Liver (tissue), 9 donors: ENCODE measurements around the gene CCDC136. TPM values are rescaled to one million over a fixed set of nuclear protein-coding genes. Genes with fewer than 3 reads are reported as not detected.

ENCODE experiments used
- DNase-seq: peaks from one replicate; pipeline ENCODE4 v3.0.0-alpha.2; 2017; ENCODE audit warnings: low spot score
- H3K27ac ChIP-seq, 2 donors: one replicate each; pipeline ENCODE4 v1.7.0; 2013; ENCODE audit warnings: inconsistent platforms in 2 of 2, low read length in 2 of 2, control low read depth in 1 of 2, low read depth in 1 of 2, mild to moderate bottlenecking in 1 of 2
- H3K27me3 ChIP-seq, 4 donors: one replicate each; pipeline versions ENCODE4 v1.6.1 to v1.7.0; 2013; ENCODE audit warnings: low read length in 3 of 4, inconsistent platforms in 1 of 4, mild to moderate bottlenecking in 1 of 4, moderate library complexity in 1 of 4; ENCODE audit not compliant: control insufficient read depth in 4 of 4, insufficient read depth in 4 of 4
- H3K36me3 ChIP-seq, 4 donors: one replicate each; pipeline versions ENCODE4 v1.6.1 to v1.7.0; 2013; ENCODE audit warnings: low read length in 3 of 4, mild to moderate bottlenecking in 3 of 4, low read depth in 1 of 4, moderate library complexity in 1 of 4; ENCODE audit not compliant: control insufficient read depth in 4 of 4, insufficient read depth in 3 of 4
- H3K4me1 ChIP-seq, 4 donors: one replicate each; pipeline versions ENCODE4 v1.6.1 to v1.7.0; 2013; ENCODE audit warnings: low read length in 3 of 4, mild to moderate bottlenecking in 3 of 4, moderate library complexity in 1 of 4; ENCODE audit not compliant: control insufficient read depth in 4 of 4, insufficient read depth in 4 of 4
- H3K4me3 ChIP-seq, 3 donors: one replicate each; pipeline versions ENCODE4 v1.6.1 to v1.7.0; 2013; ENCODE audit warnings: low read length in 3 of 3, control low read depth in 1 of 3, low read depth in 1 of 3, mild to moderate bottlenecking in 1 of 3
- H3K9ac ChIP-seq, 2 donors: one replicate each; pipeline ENCODE4 v1.7.0; 2013; ENCODE audit warnings: low read length in 2 of 2, mild to moderate bottlenecking in 2 of 2, moderate library complexity in 2 of 2, control low read depth in 1 of 2, low read depth in 1 of 2
- H3K9me3 ChIP-seq, 4 donors: one replicate each; pipeline versions ENCODE4 v1.6.1 to v1.7.0; 2013; ENCODE audit warnings: low read length in 3 of 4; ENCODE audit not compliant: control insufficient read depth in 4 of 4
- EGR1 ChIP-seq, 2 donors: IDR thresholded peaks; 2 replicates each; pipeline ENCODE4 v1.6.1; 2016 to 2018; ENCODE audit warnings: antibody characterized with exemption in 2 of 2, low read depth in 2 of 2
- FOXA2 ChIP-seq: IDR thresholded peaks from 2 replicates; pipeline ENCODE4 v1.6.1; 2016; ENCODE audit warnings: antibody characterized with exemption
- GABPA ChIP-seq, 2 donors: IDR thresholded peaks in 1 of 2; conservative IDR thresholded peaks in 1 of 2; 2 replicates each; pipeline ENCODE4 v1.6.1; 2016; ENCODE audit warnings: antibody characterized with exemption in 2 of 2, mild to moderate bottlenecking in 1 of 2, moderate library complexity in 1 of 2
- HNF4A ChIP-seq, 2 donors: conservative IDR thresholded peaks; 2 replicates each; pipeline ENCODE4 v1.6.1; 2016; ENCODE audit warnings: antibody characterized with exemption in 2 of 2, mild to moderate bottlenecking in 2 of 2
- HNF4G ChIP-seq: IDR thresholded peaks from 2 replicates; pipeline ENCODE4 v1.6.1; 2016; ENCODE audit warnings: antibody characterized with exemption
- JUND ChIP-seq, 2 donors: IDR thresholded peaks; 2 replicates each; pipeline ENCODE4 v1.6.1; 2016; ENCODE audit warnings: antibody characterized with exemption in 2 of 2
- NR2F2 ChIP-seq: IDR thresholded peaks from 2 replicates; pipeline ENCODE4 v1.6.1; 2016; ENCODE audit warnings: antibody characterized with exemption
- RAD21 ChIP-seq, 2 donors: IDR thresholded peaks; 2 replicates each; pipeline ENCODE4 v1.6.1; 2016; ENCODE audit warnings: antibody characterized with exemption in 2 of 2, mild to moderate bottlenecking in 2 of 2
- RXRA ChIP-seq, 2 donors: IDR thresholded peaks; 2 replicates each; pipeline ENCODE4 v1.6.1; 2017 to 2018; ENCODE audit warnings: antibody characterized with exemption in 2 of 2, mild to moderate bottlenecking in 1 of 2
- SP1 ChIP-seq: IDR thresholded peaks from 2 replicates; pipeline ENCODE4 v1.6.1; 2018; ENCODE audit warnings: antibody characterized with exemption, mild to moderate bottlenecking
- TAF1 ChIP-seq: conservative IDR thresholded peaks from 2 replicates; pipeline ENCODE4 v1.6.1; 2016; ENCODE audit warnings: antibody characterized with exemption, mild to moderate bottlenecking
- YY1 ChIP-seq: IDR thresholded peaks from 2 replicates; pipeline ENCODE4 v1.6.1; 2016; ENCODE audit warnings: antibody characterized with exemption, mild to moderate bottlenecking
- whole genome bisulfite sequencing: extraction: QIAGEN DNeasy Blood & Tissue Kit; methylation state at CpG from one replicate; pipeline ENCODE4 v1.1.7; 2013; 5-methylcytosine and 5-hydroxymethylcytosine counted together
- polyA plus RNA-seq, 2 donors: library from polyadenylated mRNA; stranded (reverse) in 1 of 2; unstranded in 1 of 2; fragments of 200-250 nt in 1 of 2; fragments of >200 nt in 1 of 2; fragmentation: Nextera tagmentation in 1 of 2; extraction: Ambion mirVana in 1 of 2; gene quantifications; one replicate each; pipeline versions ENCODE4 v1.2.1 to v1.2.3, GENCODE V29; 2013 to 2015
- total RNA-seq, 2 donors: library from RNA; depleted of rRNA; stranded (reverse); fragments of >200 nt; gene quantifications; one replicate each; pipeline ENCODE4 v1.2.3, GENCODE V29; 2014
- TF ChIP-seq, protein P1 (sequence below): IDR thresholded peaks from 2 replicates; pipeline ENCODE4 v1.6.1; 2016; ENCODE audit warnings: antibody characterized with exemption
- TF ChIP-seq, protein P2 (sequence below): fragments of 150-350 bp; IDR thresholded peaks from 2 replicates; pipeline ENCODE4 v1.5.1; 2017; ENCODE audit warnings: improper control_type of control experiment, low read depth, low read length; ENCODE audit not compliant: missing input control
- TF ChIP-seq, protein P3 (sequence below): IDR thresholded peaks from 2 replicates; pipeline ENCODE4 v1.6.1; 2016; ENCODE audit warnings: antibody characterized with exemption
- TF ChIP-seq, protein P4 (sequence below): IDR thresholded peaks from 2 replicates; pipeline ENCODE4 v1.6.1; 2016; ENCODE audit warnings: antibody characterized with exemption
- donor health status: healthy.
- donor health status: healthy.
- donor health status: healthy.
- donor health status: healthy.
- donor health status: healthy.

Gene CCDC136
- total and polyA plus RNA-seq, 4 donors = 0.09 to 0.59 (median 0.22) TPM

DNA sequence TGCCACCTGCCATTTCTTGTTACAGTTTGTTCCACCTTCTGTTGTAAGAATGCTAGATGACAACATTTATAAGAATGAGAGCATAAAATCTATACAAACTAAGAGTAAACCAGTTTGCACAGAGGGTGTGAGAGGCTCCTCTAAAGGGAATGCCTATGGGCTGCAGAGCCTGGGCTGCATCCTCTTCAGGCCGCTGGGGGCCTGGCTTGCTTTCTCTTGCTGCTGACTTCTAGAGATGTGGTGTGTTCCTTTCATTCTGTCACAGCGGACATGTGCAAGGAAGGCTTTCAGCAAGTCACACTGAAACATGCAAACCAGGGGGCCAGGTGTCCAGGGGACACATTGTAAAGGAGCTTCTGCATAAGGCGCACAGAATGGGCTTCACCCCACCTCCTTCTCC, 63.8 kb downstream of the CCDC136 start:
- Histone ChIP-seq H3K36me3 (no peaks in the 10 kb centered on the region), H3K9ac (no peak overlapping the region), H3K4me3 (no peak overlapping the region), H3K9me3 (no peaks in the 10 kb centered on the region), H3K27ac (no peak overlapping the region), H3K4me1 (no peaks in the 10 kb centered on the region), H3K27me3 (no peaks in the 10 kb centered on the region)
- no peak for DNase-seq
- TF ChIP-seq EGR1 (IDR thresholded peaks at IDR 0.05; ENCODE audit: low read depth in 2 of 2) = no peak
- TF ChIP-seq SP1 = no peak
- WGBS = 82% methylated on average over 3 of the region's 3 CpGs

DNA sequence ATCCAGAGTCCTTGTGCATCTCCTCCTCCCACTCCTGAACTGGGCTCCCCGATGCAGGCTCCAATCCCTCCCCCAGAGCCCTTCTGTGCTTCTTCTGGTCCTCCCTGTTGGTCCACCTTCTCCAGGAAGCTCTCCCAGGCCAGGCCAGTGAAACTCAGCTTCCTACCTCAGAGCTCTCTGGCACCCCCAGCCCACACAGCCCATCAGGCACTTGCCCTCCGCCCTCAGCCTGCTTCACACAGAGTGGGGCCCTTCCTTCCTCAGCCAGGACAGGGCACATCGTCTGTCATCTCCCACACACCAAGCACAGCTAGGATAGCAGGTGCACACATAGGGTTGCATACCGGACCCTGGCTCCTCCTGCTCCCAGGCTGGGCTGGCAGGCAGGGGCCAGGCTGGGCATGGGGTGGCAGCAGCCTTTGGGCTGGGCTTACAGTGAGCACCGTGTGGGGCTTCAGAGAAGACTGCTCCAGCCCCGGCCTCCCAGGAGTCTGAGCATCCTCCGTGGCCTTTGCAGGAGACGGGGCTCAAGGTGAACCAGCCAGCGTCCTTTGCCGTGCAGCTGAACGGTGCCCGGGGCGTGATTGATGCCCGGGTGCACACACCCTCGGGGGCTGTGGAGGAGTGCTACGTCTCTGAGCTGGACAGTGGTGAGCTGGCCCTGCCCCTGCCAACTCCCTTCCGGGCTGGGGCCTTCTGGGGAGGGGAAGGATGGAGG, 64.4 kb downstream of the CCDC136 start:
- no peak overlapping the region for H3K9ac ChIP-seq
- no peaks in the 10 kb centered on the region for H3K36me3 ChIP-seq
- 84% methylated on average over 17 of the region's 17 CpGs for WGBS
- no peaks in the 10 kb centered on the region for H3K27me3 ChIP-seq
- no peak for DNase-seq
- H3K27ac ChIP-seq = no peak overlapping the region
- H3K4me1 ChIP-seq = no peaks in the 10 kb centered on the region
- no peaks in the 10 kb centered on the region for H3K9me3 ChIP-seq
- H3K4me3 ChIP-seq = no peak overlapping the region
- TF ChIP-seq YY1 = no peak
- no peak for TF ChIP-seq HNF4G
- no peak for TF ChIP-seq NR2F2
- TF ChIP-seq, protein P1, sequence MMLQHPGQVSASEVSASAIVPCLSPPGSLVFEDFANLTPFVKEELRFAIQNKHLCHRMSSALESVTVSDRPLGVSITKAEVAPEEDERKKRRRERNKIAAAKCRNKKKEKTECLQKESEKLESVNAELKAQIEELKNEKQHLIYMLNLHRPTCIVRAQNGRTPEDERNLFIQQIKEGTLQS = no peak
- TF ChIP-seq, protein P2, sequence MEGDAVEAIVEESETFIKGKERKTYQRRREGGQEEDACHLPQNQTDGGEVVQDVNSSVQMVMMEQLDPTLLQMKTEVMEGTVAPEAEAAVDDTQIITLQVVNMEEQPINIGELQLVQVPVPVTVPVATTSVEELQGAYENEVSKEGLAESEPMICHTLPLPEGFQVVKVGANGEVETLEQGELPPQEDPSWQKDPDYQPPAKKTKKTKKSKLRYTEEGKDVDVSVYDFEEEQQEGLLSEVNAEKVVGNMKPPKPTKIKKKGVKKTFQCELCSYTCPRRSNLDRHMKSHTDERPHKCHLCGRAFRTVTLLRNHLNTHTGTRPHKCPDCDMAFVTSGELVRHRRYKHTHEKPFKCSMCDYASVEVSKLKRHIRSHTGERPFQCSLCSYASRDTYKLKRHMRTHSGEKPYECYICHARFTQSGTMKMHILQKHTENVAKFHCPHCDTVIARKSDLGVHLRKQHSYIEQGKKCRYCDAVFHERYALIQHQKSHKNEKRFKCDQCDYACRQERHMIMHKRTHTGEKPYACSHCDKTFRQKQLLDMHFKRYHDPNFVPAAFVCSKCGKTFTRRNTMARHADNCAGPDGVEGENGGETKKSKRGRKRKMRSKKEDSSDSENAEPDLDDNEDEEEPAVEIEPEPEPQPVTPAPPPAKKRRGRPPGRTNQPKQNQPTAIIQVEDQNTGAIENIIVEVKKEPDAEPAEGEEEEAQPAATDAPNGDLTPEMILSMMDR = no peak
- no peak for TF ChIP-seq GABPA (IDR thresholded peaks at IDR 0.05 in 1 of 2, conservative IDR thresholded peaks at IDR 0.05 in 1 of 2)
- TF ChIP-seq RAD21 (IDR thresholded peaks at IDR 0.05) = no peak
- TF ChIP-seq SP1 = no peak
- no peak for TF ChIP-seq HNF4A (conservative IDR thresholded peaks at IDR 0.05)

DNA sequence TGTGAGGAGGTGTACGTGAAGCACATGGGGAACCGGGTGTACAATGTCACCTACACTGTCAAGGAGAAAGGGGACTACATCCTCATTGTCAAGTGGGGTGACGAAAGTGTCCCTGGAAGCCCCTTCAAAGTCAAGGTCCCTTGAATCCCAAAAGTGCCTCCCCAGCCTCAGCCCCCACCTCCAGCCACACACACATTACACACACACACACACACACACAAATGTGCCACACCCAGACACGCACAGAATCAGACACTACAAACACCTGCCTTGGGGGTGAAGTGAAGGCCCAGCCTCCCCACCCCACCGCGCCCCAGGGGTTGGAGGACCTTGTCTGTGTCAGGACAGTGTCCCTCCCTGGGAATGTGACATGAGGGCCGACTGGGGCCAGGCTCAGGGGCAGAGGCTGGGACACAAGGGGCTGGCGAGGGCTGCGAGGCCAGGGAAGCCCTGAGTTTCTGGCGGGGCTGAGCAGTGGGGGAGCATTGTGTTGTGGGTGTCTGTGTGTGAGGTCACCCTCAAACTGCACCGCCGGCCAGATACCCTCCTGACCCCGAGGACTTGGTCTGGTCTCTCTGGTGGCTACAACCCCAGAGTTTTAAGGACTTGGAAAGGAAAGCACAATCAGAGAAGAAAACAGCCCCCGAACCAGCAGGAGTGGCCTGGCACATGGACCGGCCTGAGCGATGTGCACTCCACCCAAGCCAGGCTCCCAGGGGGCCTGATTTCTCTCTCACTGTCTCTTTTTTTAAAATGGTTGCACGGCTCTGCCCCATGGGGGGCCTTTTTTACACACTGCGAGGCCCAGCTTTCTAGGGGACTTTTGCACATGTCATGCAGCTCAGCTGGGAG, 66.8 kb downstream of the CCDC136 start:
- DNase-seq = no peak
- Histone ChIP-seq H3K9me3 (no peaks in the 10 kb centered on the region), H3K27ac (no peak overlapping the region), H3K27me3 (no peaks in the 10 kb centered on the region), H3K9ac (no peak overlapping the region), H3K4me1 (peaks cover under 1 to 5% (median 2%) of the 10 kb centered on the region in 4 donors), H3K4me3 (no peak overlapping the region), H3K36me3 (no peaks in the 10 kb centered on the region)
- 86% methylated on average over 18 of the region's 18 CpGs for WGBS
- TF ChIP-seq TAF1 (no peak), YY1 (no peak), NR2F2 (no peak), RAD21 (IDR thresholded peaks at IDR 0.05) (no peak), SP1 (no peak), HNF4G (no peak), FOXA2 (no peak), GABPA (IDR thresholded peaks at IDR 0.05 in 1 of 2, conservative IDR thresholded peaks at IDR 0.05 in 1 of 2) (no peak), EGR1 (IDR thresholded peaks at IDR 0.05; ENCODE audit: low read depth in 2 of 2) (no peak), HNF4A (conservative IDR thresholded peaks at IDR 0.05) (no peak), RXRA (IDR thresholded peaks at IDR 0.05) (no peak), JUND (IDR thresholded peaks at IDR 0.05) (no peak)
- TF ChIP-seq, protein P3, sequence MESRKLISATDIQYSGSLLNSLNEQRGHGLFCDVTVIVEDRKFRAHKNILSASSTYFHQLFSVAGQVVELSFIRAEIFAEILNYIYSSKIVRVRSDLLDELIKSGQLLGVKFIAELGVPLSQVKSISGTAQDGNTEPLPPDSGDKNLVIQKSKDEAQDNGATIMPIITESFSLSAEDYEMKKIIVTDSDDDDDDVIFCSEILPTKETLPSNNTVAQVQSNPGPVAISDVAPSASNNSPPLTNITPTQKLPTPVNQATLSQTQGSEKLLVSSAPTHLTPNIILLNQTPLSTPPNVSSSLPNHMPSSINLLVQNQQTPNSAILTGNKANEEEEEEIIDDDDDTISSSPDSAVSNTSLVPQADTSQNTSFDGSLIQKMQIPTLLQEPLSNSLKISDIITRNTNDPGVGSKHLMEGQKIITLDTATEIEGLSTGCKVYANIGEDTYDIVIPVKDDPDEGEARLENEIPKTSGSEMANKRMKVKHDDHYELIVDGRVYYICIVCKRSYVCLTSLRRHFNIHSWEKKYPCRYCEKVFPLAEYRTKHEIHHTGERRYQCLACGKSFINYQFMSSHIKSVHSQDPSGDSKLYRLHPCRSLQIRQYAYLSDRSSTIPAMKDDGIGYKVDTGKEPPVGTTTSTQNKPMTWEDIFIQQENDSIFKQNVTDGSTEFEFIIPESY = no peak
- TF ChIP-seq, protein P4, sequence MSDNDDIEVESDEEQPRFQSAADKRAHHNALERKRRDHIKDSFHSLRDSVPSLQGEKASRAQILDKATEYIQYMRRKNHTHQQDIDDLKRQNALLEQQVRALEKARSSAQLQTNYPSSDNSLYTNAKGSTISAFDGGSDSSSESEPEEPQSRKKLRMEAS = no peak
- TF ChIP-seq, protein P2 = no peak
- TF ChIP-seq, protein P1 = no peak
